ENCODE data around the gene TNIP1. TPM values are rescaled to one million over a fixed set of nuclear protein-coding genes. Genes with fewer than 3 reads are reported as not detected.

TNIP1 gene
- total and polyA plus RNA-seq, 10 donors: 67.7 to 260 (median 199) TPM

DNA sequence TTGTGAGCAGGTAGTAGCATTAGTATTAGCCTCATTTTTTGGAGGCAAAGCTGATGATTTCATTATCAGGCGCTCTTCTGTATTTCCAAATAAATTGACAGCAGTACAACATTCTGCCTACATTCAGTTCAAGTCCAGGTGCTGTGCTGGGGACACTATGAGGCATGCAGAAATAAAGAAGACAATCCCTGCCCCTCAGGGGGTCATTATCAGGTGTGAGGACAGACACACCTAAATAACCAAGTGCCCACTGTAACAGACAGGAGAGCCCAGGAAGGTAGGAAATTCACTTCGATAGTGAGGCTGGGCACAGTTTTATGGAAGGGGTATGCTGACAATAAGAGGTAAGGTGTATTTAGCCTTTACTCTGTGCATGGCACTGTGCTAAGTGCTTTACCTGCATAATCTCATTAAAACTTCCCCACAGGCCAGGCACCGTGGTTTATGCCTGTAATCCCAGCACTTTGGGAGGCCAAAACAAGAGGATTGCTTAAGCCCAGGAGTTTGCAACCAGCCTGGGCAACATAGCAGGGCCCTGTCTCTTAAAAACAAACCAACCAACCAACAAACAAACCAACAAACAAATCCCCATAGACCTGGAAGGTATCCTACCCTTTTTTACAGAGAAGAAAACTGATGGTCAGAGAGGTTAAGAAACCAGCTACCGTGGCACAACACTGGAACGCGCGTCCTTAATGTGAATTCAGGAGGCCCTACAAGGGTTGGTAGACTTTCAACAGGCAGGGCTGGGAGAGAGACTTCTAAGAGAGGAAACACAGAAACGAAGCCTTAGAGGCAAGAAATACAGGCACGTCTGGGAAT lies 77.9 kb downstream of the TNIP1 start:
- Histone ChIP-seq H3K27me3 (replicated peaks in 1 of 7) (no peaks in the 10 kb centered on the region), H3K9me3 (no peaks in the 10 kb centered on the region), H3K27ac (no peak overlapping the region), H3K4me1 (peaks cover 12 to 36% (median 23%) of the 10 kb centered on the region in 6 donors), H3K4me3 (no peak overlapping the region), H3K36me3 (no peaks in the 10 kb centered on the region)
- DNase-seq: no peak
- intact Hi-C loops (cut with DNase I; ENCODE audit: low total_unique reads): no loop called here
- TF ChIP-seq POLR2A (IDR thresholded peaks at IDR 0.05): no peak
- TF ChIP-seq, protein P1, sequence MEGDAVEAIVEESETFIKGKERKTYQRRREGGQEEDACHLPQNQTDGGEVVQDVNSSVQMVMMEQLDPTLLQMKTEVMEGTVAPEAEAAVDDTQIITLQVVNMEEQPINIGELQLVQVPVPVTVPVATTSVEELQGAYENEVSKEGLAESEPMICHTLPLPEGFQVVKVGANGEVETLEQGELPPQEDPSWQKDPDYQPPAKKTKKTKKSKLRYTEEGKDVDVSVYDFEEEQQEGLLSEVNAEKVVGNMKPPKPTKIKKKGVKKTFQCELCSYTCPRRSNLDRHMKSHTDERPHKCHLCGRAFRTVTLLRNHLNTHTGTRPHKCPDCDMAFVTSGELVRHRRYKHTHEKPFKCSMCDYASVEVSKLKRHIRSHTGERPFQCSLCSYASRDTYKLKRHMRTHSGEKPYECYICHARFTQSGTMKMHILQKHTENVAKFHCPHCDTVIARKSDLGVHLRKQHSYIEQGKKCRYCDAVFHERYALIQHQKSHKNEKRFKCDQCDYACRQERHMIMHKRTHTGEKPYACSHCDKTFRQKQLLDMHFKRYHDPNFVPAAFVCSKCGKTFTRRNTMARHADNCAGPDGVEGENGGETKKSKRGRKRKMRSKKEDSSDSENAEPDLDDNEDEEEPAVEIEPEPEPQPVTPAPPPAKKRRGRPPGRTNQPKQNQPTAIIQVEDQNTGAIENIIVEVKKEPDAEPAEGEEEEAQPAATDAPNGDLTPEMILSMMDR (IDR thresholded peaks at IDR 0.05 in 8 of 11, conservative IDR thresholded peaks at IDR 0.05 in 3 of 11): no peak
- no peak for TF ChIP-seq POLR2AphosphoS5 (IDR thresholded peaks at IDR 0.05)
- 86 to 91% (median 90%) methylated on average over 9 of the region's 9 CpGs for WGBS, 5 donors

- WGBS, 5 donors: 40 to 61% (median 51%) methylated on average over 2 of the region's 2 CpGs
- no peaks in the 10 kb centered on the region for H3K9me3 ChIP-seq
- intact Hi-C loops (cut with DNase I; ENCODE audit: low total_unique reads): no loop called here
- H3K36me3 ChIP-seq: no peaks in the 10 kb centered on the region
- TF ChIP-seq, protein P1 (IDR thresholded peaks at IDR 0.05 in 8 of 11, conservative IDR thresholded peaks at IDR 0.05 in 3 of 11): peak in 7 of 11 experiments; percentile 19 to 66 (median 42)
- no peak for TF ChIP-seq POLR2AphosphoS5 (IDR thresholded peaks at IDR 0.05)
- no peak overlapping the region for H3K27ac ChIP-seq
- no peak overlapping the region for H3K4me3 ChIP-seq
- DNase-seq: no peak
- peaks cover 12 to 31% (median 22%) of the 10 kb centered on the region in 6 donors for H3K4me1 ChIP-seq
- no peaks in the 10 kb centered on the region for H3K27me3 ChIP-seq (replicated peaks in 1 of 7)
Observed at GRCh38 chr5:151002250-151002649, 78.6 kb downstream of the TNIP1 start.

GRCh38 chr5:151001436-151001835 lies 79.4 kb downstream of the TNIP1 start:
- H3K9me3 ChIP-seq: no peaks in the 10 kb centered on the region
- no peak for DNase-seq
- H3K27ac ChIP-seq: no peak overlapping the region
- intact Hi-C loops (cut with DNase I; ENCODE audit: low total_unique reads): no loop called here
- H3K4me1 ChIP-seq: peaks cover 5 to 23% (median 14%) of the 10 kb centered on the region in 6 donors
- no peaks in the 10 kb centered on the region for H3K27me3 ChIP-seq (replicated peaks in 1 of 7)
- WGBS, 5 donors: 86 to 98% (median 92%) methylated on average over 4 of the region's 4 CpGs
- no peaks in the 10 kb centered on the region for H3K36me3 ChIP-seq
- TF ChIP-seq POLR2AphosphoS5 (IDR thresholded peaks at IDR 0.05): no peak
- TF ChIP-seq POLR2A (IDR thresholded peaks at IDR 0.05): no peak
- TF ChIP-seq, protein P1 (IDR thresholded peaks at IDR 0.05 in 8 of 11, conservative IDR thresholded peaks at IDR 0.05 in 3 of 11): no peak
- no peak overlapping the region for H3K4me3 ChIP-seq

GRCh38 chr5:150999704-151000442 lies 81.0 kb downstream of the TNIP1 start:
- 73 to 84% (median 77%) methylated on average over 7 of the region's 7 CpGs for WGBS, 5 donors
- no peaks in the 10 kb centered on the region for H3K27me3 ChIP-seq (replicated peaks in 1 of 7)
- H3K27ac ChIP-seq: no peak overlapping the region
- DNase-seq: no peak
- TF ChIP-seq, protein P1 (IDR thresholded peaks at IDR 0.05 in 8 of 11, conservative IDR thresholded peaks at IDR 0.05 in 3 of 11): no peak
- TF ChIP-seq POLR2AphosphoS5 (IDR thresholded peaks at IDR 0.05) (no peak), POLR2A (IDR thresholded peaks at IDR 0.05) (no peak)
- peaks cover 0 to 6% (median 2%) of the 10 kb centered on the region in 8 donors for H3K9me3 ChIP-seq
- no peaks in the 10 kb centered on the region for H3K36me3 ChIP-seq
- intact Hi-C loops (cut with DNase I; ENCODE audit: low total_unique reads): no loop called here
- no peak overlapping the region for H3K4me3 ChIP-seq
- peaks cover 0 to 7% (median 5%) of the 10 kb centered on the region in 6 donors for H3K4me1 ChIP-seq

Data from spleen (tissue), 11 donors.